ENCODE measurements around the gene XG. TPM values are rescaled to one million over a fixed set of nuclear protein-coding genes. Genes with fewer than 3 reads are reported as not detected.

XG gene
- total and polyA plus RNA-seq, 9 of the 15 experiments (the other 6 are each of a cell fraction or from before 2014, with no cell fraction given): 0.03 to 0.12 TPM; not detected in 7

DNA sequence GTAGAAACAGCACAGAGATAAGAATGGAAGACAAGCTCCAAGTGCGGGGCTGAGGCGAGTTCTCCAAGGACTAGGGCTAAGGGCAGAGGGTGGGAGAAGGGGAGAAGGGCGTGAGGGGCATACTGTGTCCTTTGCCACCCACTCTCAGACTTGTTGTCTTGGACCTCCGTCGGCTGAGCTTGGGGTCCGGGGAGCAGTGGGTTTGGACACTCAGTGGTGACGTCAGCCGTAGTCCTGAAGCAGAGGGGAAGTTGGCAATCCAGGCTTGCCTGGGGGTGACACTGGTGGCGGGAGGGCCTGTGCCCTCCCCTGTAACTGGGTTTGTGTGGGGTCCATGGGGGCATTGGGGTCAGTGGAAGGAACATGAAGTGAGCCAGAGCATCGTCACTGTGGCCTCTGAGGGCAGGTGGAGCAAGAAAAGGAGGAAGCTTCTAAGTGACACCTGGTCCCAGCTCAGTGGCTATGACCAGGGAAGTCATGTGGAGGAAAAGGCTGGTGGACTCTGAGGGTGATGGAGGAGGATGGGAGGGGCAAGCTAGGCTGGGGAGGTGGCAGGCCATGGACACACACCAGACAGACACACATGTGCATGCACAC is 43.1 kb upstream of the XG start:
- Histone ChIP-seq H3K36me3 (ENCODE audit: control insufficient read depth, insufficient read depth, low read length) (no peaks in the 10 kb centered on the region), H3K79me2 (ENCODE audit: control insufficient read depth, insufficient read depth, low read length) (no peaks in the 10 kb centered on the region), H3K9me3 (replicated peaks; ENCODE audit: control insufficient read depth, insufficient read depth, low read depth, low read length) (no peaks in the 10 kb centered on the region), H3K4me2 (ENCODE audit: insufficient read depth, low read length) (no peak overlapping the region), H3K4me3 (no peak overlapping the region), H3K27ac (ENCODE audit: extremely low read depth, low read depth, low read length) (no peak overlapping the region), H3K9ac (ENCODE audit: insufficient read depth in 1 of 2, low read depth in 2 of 2, low read length in 2 of 2) (no peak overlapping the region), H3K9me1 (ENCODE audit: control insufficient read depth, insufficient read depth, low read length) (no peaks in the 10 kb centered on the region), H4K20me1 (replicated peaks; ENCODE audit: control insufficient read depth, insufficient read depth, low read length) (no peaks in the 10 kb centered on the region), H2AFZ (ENCODE audit: low read depth, low read length) (no peak overlapping the region), H3K27me3 (ENCODE audit: control insufficient read depth in 2 of 2, insufficient read depth in 2 of 2, low read length in 2 of 2) (no peaks in the 10 kb centered on the region), H3K4me1 (replicated peaks in 1 of 2; ENCODE audit: control insufficient read depth in 2 of 2, insufficient read depth in 2 of 2, low read length in 2 of 2) (no peaks in the 10 kb centered on the region; a peak in 1 of 5 replicates)
- no TSS peak for BruUV-seq (replicated peaks)
- CTCF ChIA-PET (ENCODE audit: low intra/inter-chr PET ratio): no interaction called here
- no peak for ATAC-seq
- WGBS (ENCODE audit: insufficient coverage, low coverage, missing lambda C conversion rate): 72% methylated on average over 9 of the region's 10 CpGs
- POLR2A ChIA-PET: no interaction called here
- in situ Hi-C loops (cut with MboI): no loop called here
- FAIRE-seq: no peak
- TF ChIP-seq FOS (IDR thresholded peaks at IDR 0.05; ENCODE audit: extremely low read depth, insufficient read length) (no peak), PCBP2 (IDR thresholded peaks at IDR 0.05; ENCODE audit: low read depth, low read length, poor library complexity, severe bottlenecking) (no peak), ZNF184 (CRISPR knock-in tag; IDR thresholded peaks at IDR 0.05) (no peak)
- intact Hi-C loops (cut with micrococcal nuclease): no loop called here
- DNase-seq (ENCODE audit: extremely low read depth in 1 of 4, low spot score in 3 of 4): no peak

- Histone ChIP-seq H3K9me1 (ENCODE audit: control insufficient read depth, insufficient read depth, low read length) (no peaks in the 10 kb centered on the region), H3K36me3 (ENCODE audit: control insufficient read depth, insufficient read depth, low read length) (no peaks in the 10 kb centered on the region), H2AFZ (ENCODE audit: low read depth, low read length) (no peak overlapping the region), H3K9me3 (replicated peaks; ENCODE audit: control insufficient read depth, insufficient read depth, low read depth, low read length) (no peaks in the 10 kb centered on the region), H4K20me1 (replicated peaks; ENCODE audit: control insufficient read depth, insufficient read depth, low read length) (no peaks in the 10 kb centered on the region), H3K4me1 (replicated peaks in 1 of 2; ENCODE audit: control insufficient read depth in 2 of 2, insufficient read depth in 2 of 2, low read length in 2 of 2) (no peaks in the 10 kb centered on the region; a peak in 1 of 5 replicates), H3K4me3 (no peak overlapping the region), H3K27me3 (ENCODE audit: control insufficient read depth in 2 of 2, insufficient read depth in 2 of 2, low read length in 2 of 2) (no peaks in the 10 kb centered on the region), H3K79me2 (ENCODE audit: control insufficient read depth, insufficient read depth, low read length) (no peaks in the 10 kb centered on the region), H3K9ac (ENCODE audit: insufficient read depth in 1 of 2, low read depth in 2 of 2, low read length in 2 of 2) (peak overlapping the region in 1 of 2 experiments; percentile 30; a peak in 1 of 4 replicates), H3K27ac (ENCODE audit: extremely low read depth, low read depth, low read length) (no peak overlapping the region), H3K4me2 (ENCODE audit: insufficient read depth, low read length) (no peak overlapping the region; the same call in 1 of the 2 replicates)
- 65% methylated on average over 9 of the region's 9 CpGs for WGBS (ENCODE audit: insufficient coverage, low coverage, missing lambda C conversion rate)
- intact Hi-C loops (cut with micrococcal nuclease): no loop called here
- BruUV-seq (replicated peaks): no TSS peak
- TF ChIP-seq, protein P1, sequence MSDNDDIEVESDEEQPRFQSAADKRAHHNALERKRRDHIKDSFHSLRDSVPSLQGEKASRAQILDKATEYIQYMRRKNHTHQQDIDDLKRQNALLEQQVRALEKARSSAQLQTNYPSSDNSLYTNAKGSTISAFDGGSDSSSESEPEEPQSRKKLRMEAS (CRISPR knock-in tag; IDR thresholded peaks at IDR 0.05): 0 out of 2 replicates have a peak, but pooled peaks have one; percentile 35
- no peak for TF ChIP-seq TRIM24 (IDR thresholded peaks at IDR 0.05)
- FAIRE-seq (no peak), ATAC-seq (no peak), DNase-seq (ENCODE audit: extremely low read depth in 1 of 4, low spot score in 3 of 4) (no peak)
- ChIA-PET CTCF (ENCODE audit: low intra/inter-chr PET ratio) (no interaction called here), POLR2A (no interaction called here)
- in situ Hi-C loops (cut with MboI): no loop called here
These were observed 42.3 kb upstream of the XG start for GRCh38 chrX:2709556-2709955.
